HepG2 (cell line): ENCODE results near the gene HAS3. TPM values are rescaled to one million over a fixed set of nuclear protein-coding genes. Genes with fewer than 3 reads are reported as not detected.
A peak's percentile ranks its signal among the peaks of the same experiment; 100 is the strongest.

ENCODE experiments used
- ELF1 ChIP-seq: sonication (generic); formaldehyde crosslinking; IDR thresholded peaks from 2 replicates; pipeline ENCODE4 v1.4.0; 2020; ENCODE audit warnings: missing genetic modification reagents
- FOXK1 ChIP-seq: sonication (generic); formaldehyde crosslinking; IDR thresholded peaks from 2 replicates; pipeline ENCODE4 v1.4.0; 2020; ENCODE audit warnings: low read depth, missing genetic modification reagents, borderline replicate concordance
- GABPB1 ChIP-seq: IDR thresholded peaks from 2 replicates; pipeline ENCODE4 v1.6.1; 2016; ENCODE audit warnings: mild to moderate bottlenecking, missing genetic modification reagents, moderate library complexity, missing compliant biosample characterization
- HMGA1 ChIP-seq: sonication (generic); formaldehyde crosslinking; conservative IDR thresholded peaks from 2 replicates; pipeline ENCODE4 v1.4.0; 2020; ENCODE audit warnings: missing genetic modification reagents
- KLF12 ChIP-seq: sonication (generic); formaldehyde crosslinking; IDR thresholded peaks from 2 replicates; pipeline ENCODE4 v1.4.0; 2020; ENCODE audit warnings: missing genetic modification reagents, borderline replicate concordance
- MAZ ChIP-seq, 2 experiments: sonication (generic) in 1 of 2; formaldehyde crosslinking in 1 of 2; IDR thresholded peaks; 2 replicates each; pipeline versions ENCODE4 v1.5.0 to v1.6.1; 2012 to 2020; ENCODE audit warnings: low read depth in 2 of 2, mild to moderate bottlenecking in 2 of 2, borderline replicate concordance in 1 of 2, improper control_type of control experiment in 1 of 2, low read length in 1 of 2, missing genetic modification reagents in 1 of 2, moderate library complexity in 1 of 2
- MXD1 ChIP-seq: sonication (generic); formaldehyde crosslinking; IDR thresholded peaks from 2 replicates; pipeline ENCODE4 v1.4.0; 2020; ENCODE audit warnings: mild to moderate bottlenecking, missing genetic modification reagents
- NFKB2 ChIP-seq: sonication (generic); formaldehyde crosslinking; IDR thresholded peaks from 2 replicates; pipeline ENCODE4 v1.4.0; 2020; ENCODE audit warnings: missing genetic modification reagents, borderline replicate concordance
- PHB2 ChIP-seq: fragments of 450-650 bp; IDR thresholded peaks from 2 replicates; pipeline ENCODE4 v1.6.1; 2018; ENCODE audit not compliant: partially characterized antibody
- SIX4 ChIP-seq: sonication (generic); formaldehyde crosslinking; IDR thresholded peaks from 2 replicates; pipeline ENCODE4 v1.4.0; 2020; ENCODE audit warnings: missing genetic modification reagents
- SP4 ChIP-seq: sonication (generic); formaldehyde crosslinking; IDR thresholded peaks from 2 replicates; pipeline ENCODE4 v1.8.1; 2023; ENCODE audit warnings: mild to moderate bottlenecking, missing genetic modification reagents
- TSC22D2 ChIP-seq: sonication (generic); formaldehyde crosslinking; IDR thresholded peaks from 2 replicates; pipeline ENCODE4 v1.5.1; 2020; ENCODE audit warnings: missing genetic modification reagents, mild to moderate bottlenecking, borderline replicate concordance
- ZBTB25 ChIP-seq: IDR thresholded peaks from 2 replicates; pipeline ENCODE4 v1.6.1; 2018; ENCODE audit warnings: missing genetic modification reagents
- ZNF235 ChIP-seq: sonication (generic); formaldehyde crosslinking; IDR thresholded peaks from 2 replicates; pipeline ENCODE4 v1.8.1; 2023; ENCODE audit warnings: mild to moderate bottlenecking, missing genetic modification reagents, borderline replicate concordance
- ZNF256 ChIP-seq: sonication (generic); formaldehyde crosslinking; conservative IDR thresholded peaks from 2 replicates; pipeline ENCODE4 v1.4.0; 2020; ENCODE audit warnings: missing genetic modification reagents
- ZNF589 ChIP-seq: sonication (generic); formaldehyde crosslinking; conservative IDR thresholded peaks from 2 replicates; pipeline ENCODE4 v1.8.0; 2022; ENCODE audit warnings: mild to moderate bottlenecking, moderate library complexity, missing genetic modification reagents
- ZNF614 ChIP-seq: IDR thresholded peaks from 2 replicates; pipeline ENCODE4 v1.6.1; 2018; ENCODE audit warnings: missing biosample characterization, missing genetic modification reagents, inconsistent platforms, borderline replicate concordance
- ZNF761 ChIP-seq: sonication (generic); formaldehyde crosslinking; conservative IDR thresholded peaks from 2 replicates; pipeline ENCODE4 v1.4.0; 2020; ENCODE audit warnings: mild to moderate bottlenecking, missing genetic modification reagents
- ZNF891 ChIP-seq: sonication (generic); formaldehyde crosslinking; IDR thresholded peaks from 2 replicates; pipeline ENCODE4 v1.5.0; 2020; ENCODE audit warnings: mild to moderate bottlenecking, missing genetic modification reagents
- polyA plus RNA-seq, 8 experiments: library from polyadenylated mRNA; depleted of rRNA in 3 of 8; stranded (reverse) in 7 of 8; unstranded in 1 of 8; fragments of >200 nt; fragmentation: Illumina TruSeq in 4 of 8; extraction: Trizol in 4 of 8; gene quantifications; 2 replicates each; pipeline versions ENCODE4 v1.2.1 to v1.2.3, GENCODE V29; 2011 to 2016; ENCODE audit warnings: low read depth in 4 of 8, missing spikeins in 1 of 8, mixed read lengths in 1 of 8; ENCODE audit not compliant: insufficient read depth in 1 of 8
- total RNA-seq, 5 experiments: library from RNA; depleted of rRNA; stranded (reverse); fragments of >200 nt; fragmentation: Illumina TruSeq; extraction: Trizol; gene quantifications; 2 replicates each; pipeline ENCODE4 v1.2.3, GENCODE V29; 2016; ENCODE audit warnings: low read depth in 1 of 5
- TF ChIP-seq, protein P1 (sequence below): IDR thresholded peaks from 2 replicates; pipeline ENCODE4 v1.6.1; 2012; ENCODE audit warnings: low read depth, low read length, improper control_type of control experiment
- TF ChIP-seq, protein P2 (sequence below): sonication (generic); formaldehyde crosslinking; IDR thresholded peaks from 2 replicates; pipeline ENCODE4; 2020; ENCODE audit warnings: missing genetic modification reagents, mild to moderate bottlenecking, borderline replicate concordance

Gene HAS3
- total and polyA plus RNA-seq, 2 of the 13 experiments (the other 11 are each of a cell fraction or from before 2014, with no cell fraction given): 0.04 to 0.30 TPM

GRCh38 chr16:69132424-69133252 lies 27.2 kb downstream of the HAS3 start, which contains the start of the genes CHTF8 and UTP4 (continued):
- no peak for TF ChIP-seq ZNF614 (CRISPR knock-in tag)
- peak; percentile 85; the same call in 1 of the 2 replicates for TF ChIP-seq ZBTB25 (CRISPR knock-in tag)
- TF ChIP-seq ZNF235 (CRISPR knock-in tag): peak; percentile 96
- peak; percentile 99 for TF ChIP-seq MXD1 (CRISPR knock-in tag)
- 0 out of 2 replicates have a peak, but pooled peaks have one; percentile 19 for TF ChIP-seq KLF12 (CRISPR knock-in tag)
- no peak for TF ChIP-seq TSC22D2 (CRISPR knock-in tag)
- TF ChIP-seq, protein P1, sequence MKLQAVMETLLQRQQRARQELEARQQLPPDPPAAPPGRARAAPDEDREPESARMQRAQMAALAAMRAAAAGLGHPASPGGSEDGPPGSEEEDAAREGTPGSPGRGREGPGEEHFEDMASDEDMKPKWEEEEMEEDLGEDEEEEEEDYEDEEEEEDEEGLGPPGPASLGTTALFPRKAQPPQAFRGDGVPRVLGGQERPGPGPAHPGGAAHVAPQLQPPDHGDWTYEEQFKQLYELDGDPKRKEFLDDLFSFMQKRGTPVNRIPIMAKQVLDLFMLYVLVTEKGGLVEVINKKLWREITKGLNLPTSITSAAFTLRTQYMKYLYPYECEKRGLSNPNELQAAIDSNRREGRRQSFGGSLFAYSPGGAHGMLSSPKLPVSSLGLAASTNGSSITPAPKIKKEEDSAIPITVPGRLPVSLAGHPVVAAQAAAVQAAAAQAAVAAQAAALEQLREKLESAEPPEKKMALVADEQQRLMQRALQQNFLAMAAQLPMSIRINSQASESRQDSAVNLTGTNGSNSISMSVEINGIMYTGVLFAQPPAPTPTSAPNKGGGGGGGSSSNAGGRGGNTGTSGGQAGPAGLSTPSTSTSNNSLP: 0 out of 2 replicates have a peak, but pooled peaks have one; percentile 12
- TF ChIP-seq PHB2: no peak
- TF ChIP-seq ELF1 (CRISPR knock-in tag): peak; percentile 91
- TF ChIP-seq ZNF589: peak; percentile 42; the same call in 1 of the 2 replicates
- peak; percentile 93 for TF ChIP-seq GABPB1 (CRISPR knock-in tag)
- TF ChIP-seq SP4 (CRISPR knock-in tag): peak; percentile 83
- TF ChIP-seq FOXK1 (CRISPR knock-in tag): peak; percentile 47; the same call in 1 of the 2 replicates
- no peak for TF ChIP-seq HMGA1 (CRISPR knock-in tag)
- TF ChIP-seq ZNF761 (CRISPR knock-in tag): peak; percentile 90; the same call in 1 of the 2 replicates
- TF ChIP-seq NFKB2 (CRISPR knock-in tag): peak; percentile 71; the same call in 1 of the 2 replicates
- TF ChIP-seq SIX4: peak; percentile 25; the same call in 1 of the 2 replicates
- TF ChIP-seq MAZ (IDR thresholded peaks at IDR 0.05; ENCODE audit: borderline replicate concordance, low read depth, low read length): 0 out of 2 replicates have a peak, but pooled peaks have one; percentile 14
- TF ChIP-seq MAZ (CRISPR knock-in tag; IDR thresholded peaks at IDR 0.05; ENCODE audit: low read depth): peak; percentile 99
- TF ChIP-seq, protein P2, sequence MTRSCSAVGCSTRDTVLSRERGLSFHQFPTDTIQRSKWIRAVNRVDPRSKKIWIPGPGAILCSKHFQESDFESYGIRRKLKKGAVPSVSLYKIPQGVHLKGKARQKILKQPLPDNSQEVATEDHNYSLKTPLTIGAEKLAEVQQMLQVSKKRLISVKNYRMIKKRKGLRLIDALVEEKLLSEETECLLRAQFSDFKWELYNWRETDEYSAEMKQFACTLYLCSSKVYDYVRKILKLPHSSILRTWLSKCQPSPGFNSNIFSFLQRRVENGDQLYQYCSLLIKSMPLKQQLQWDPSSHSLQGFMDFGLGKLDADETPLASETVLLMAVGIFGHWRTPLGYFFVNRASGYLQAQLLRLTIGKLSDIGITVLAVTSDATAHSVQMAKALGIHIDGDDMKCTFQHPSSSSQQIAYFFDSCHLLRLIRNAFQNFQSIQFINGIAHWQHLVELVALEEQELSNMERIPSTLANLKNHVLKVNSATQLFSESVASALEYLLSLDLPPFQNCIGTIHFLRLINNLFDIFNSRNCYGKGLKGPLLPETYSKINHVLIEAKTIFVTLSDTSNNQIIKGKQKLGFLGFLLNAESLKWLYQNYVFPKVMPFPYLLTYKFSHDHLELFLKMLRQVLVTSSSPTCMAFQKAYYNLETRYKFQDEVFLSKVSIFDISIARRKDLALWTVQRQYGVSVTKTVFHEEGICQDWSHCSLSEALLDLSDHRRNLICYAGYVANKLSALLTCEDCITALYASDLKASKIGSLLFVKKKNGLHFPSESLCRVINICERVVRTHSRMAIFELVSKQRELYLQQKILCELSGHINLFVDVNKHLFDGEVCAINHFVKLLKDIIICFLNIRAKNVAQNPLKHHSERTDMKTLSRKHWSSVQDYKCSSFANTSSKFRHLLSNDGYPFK (CRISPR knock-in tag): peak; percentile 35; the same call in 1 of the 2 replicates
- no peak for TF ChIP-seq ZNF256
- TF ChIP-seq ZNF891 (CRISPR knock-in tag): peak; percentile 51; the same call in 1 of the 2 replicates
